OCI-LY7 (cell line): ENCODE measurements around the gene RUSC1. TPM values are rescaled to one million over a fixed set of nuclear protein-coding genes. Genes with fewer than 3 reads are reported as not detected.
"Not testable (repeated sequence)": the region's sequence is repeated elsewhere in the genome, so short reads cannot be mapped to it uniquely, and the experiment has no call there.

Experiments used
- BruUV-seq: library from RNA; stranded (reverse); fragments of 400-500 nt; replicated peaks from 2 replicates; lab custom pipeline; 2021; lab: Mats Ljungman, UMichigan
- CTCF ChIA-PET: fragments of 300-600 bp; sonication (Branson Sonifier 250); formaldehyde crosslinking; loops from one replicate; lab custom pipeline; 2022; ENCODE audit warnings: antibody characterized with exemption; ENCODE audit not compliant: unreplicated experiment; lab: Charles Lee
- POLR2A ChIA-PET: fragments of 300-600 bp; sonication (Branson Sonifier 250); formaldehyde crosslinking; loops from one replicate; lab custom pipeline; 2022; ENCODE audit warnings: antibody characterized with exemption; lab: Charles Lee
- DNase-seq: peaks from one replicate; pipeline ENCODE4 v3.0.0-alpha.2; 2015; ENCODE audit warnings: low spot score
- H2AFZ ChIP-seq: fragments of 200-600 bp; sonication (generic), shearing (Covaris generic); 2 replicates; pipeline ENCODE4 v1.6.1; 2014; ENCODE audit warnings: mild to moderate bottlenecking, antibody characterized with exemption, low read length, moderate library complexity
- H3K27ac ChIP-seq: fragments of 200-600 bp; sonication (generic); 2 replicates; pipeline ENCODE4 v1.5.1; 2014; ENCODE audit warnings: mixed run types, low read depth, mild to moderate bottlenecking, moderate library complexity, low read length, inconsistent platforms; ENCODE audit not compliant: poor library complexity, severe bottlenecking
- H3K36me3 ChIP-seq: fragments of 200-600 bp; sonication (generic); 2 replicates; pipeline ENCODE4 v1.6.1; 2014; ENCODE audit warnings: mild to moderate bottlenecking, antibody characterized with exemption, low read length, moderate library complexity, mixed read lengths; ENCODE audit not compliant: insufficient read depth
- H3K4me1 ChIP-seq: fragments of 200-600 bp; sonication (generic); 2 replicates; pipeline ENCODE4 v1.5.1; 2014; ENCODE audit warnings: mild to moderate bottlenecking, low read length; ENCODE audit not compliant: insufficient read depth, poor library complexity, severe bottlenecking
- H3K4me2 ChIP-seq: fragments of 200-600 bp; sonication (generic); 2 replicates; pipeline ENCODE4 v1.6.1; 2014; ENCODE audit warnings: mild to moderate bottlenecking, low read length
- H3K4me3 ChIP-seq: fragments of 200-600 bp; sonication (generic); 2 replicates; pipeline ENCODE4 v1.5.1; 2014; ENCODE audit warnings: mild to moderate bottlenecking, low read depth, low read length; ENCODE audit not compliant: poor library complexity, severe bottlenecking
- H3K79me2 ChIP-seq: fragments of 200-600 bp; sonication (generic); 2 replicates; pipeline ENCODE4 v1.6.1; 2016; ENCODE audit warnings: low read depth, mild to moderate bottlenecking, low read length, moderate library complexity, mixed read lengths; ENCODE audit not compliant: insufficient read depth
- H3K9me2 ChIP-seq: fragments of 200-600 bp; sonication (generic); 2 replicates; pipeline ENCODE4 v1.6.1; 2016; ENCODE audit warnings: mild to moderate bottlenecking, low read length, mixed read lengths; ENCODE audit not compliant: insufficient read depth
- H3K9me3 ChIP-seq: fragments of 200-600 bp; sonication (generic); 2 replicates; pipeline ENCODE4 v1.6.1; 2014; ENCODE audit warnings: mild to moderate bottlenecking, mixed run types, low read length, mixed read lengths
- H4K20me1 ChIP-seq: fragments of 200-600 bp; sonication (generic); 2 replicates; pipeline ENCODE4 v1.6.1; 2014; ENCODE audit warnings: mild to moderate bottlenecking, antibody characterized with exemption, low read length, moderate library complexity, mixed read lengths; ENCODE audit not compliant: insufficient read depth
- CTCF ChIP-seq: fragments of 200-600 bp; sonication (generic); conservative IDR thresholded peaks from 2 replicates; pipeline ENCODE4 v1.5.1; 2014; ENCODE audit warnings: mild to moderate bottlenecking, antibody characterized with exemption, low read length, moderate library complexity, mixed read lengths
- EZH2phosphoT487 ChIP-seq: fragments of 200-600 bp; sonication (generic); IDR thresholded peaks from 2 replicates; pipeline ENCODE4 v1.6.1; 2018; ENCODE audit warnings: low read depth, borderline replicate concordance, mild to moderate bottlenecking, mixed run types, antibody characterized with exemption, low read length, moderate library complexity, mixed read lengths
- intact Hi-C: fragments of 100-400 bp; cut with micrococcal nuclease; formaldehyde crosslinking; loops from one replicate; pipeline ENCODE4 v1.10.0; 2022; ENCODE audit not compliant: unreplicated experiment
- total RNA-seq, 2 experiments: library from RNA; depleted of rRNA in 1 of 2; stranded (reverse); fragments of >200 nt in 1 of 2; shearing (Covaris generic) in 1 of 2; gene quantifications; 2 replicates each; pipeline ENCODE4 v1.2.3, GENCODE V29; 2014 to 2022

Gene RUSC1
- total RNA-seq, 2 experiments from 2014 or later, result 15.1 to 25.6 TPM

GRCh38 chr1:155327981-155328380, 7.3 kb downstream of the RUSC1 start:
- Histone ChIP-seq H3K9me2 (no peaks in the 10 kb centered on the region), H3K79me2 (no peaks in the 10 kb centered on the region), H3K4me1 (peaks cover 4% of the 10 kb centered on the region), H3K4me2 (no peak overlapping the region), H3K4me3 (no peak overlapping the region), H3K36me3 (peaks cover 16% of the 10 kb centered on the region), H4K20me1 (no peaks in the 10 kb centered on the region), H3K27ac (no peak overlapping the region), H2AFZ (no peak overlapping the region), H3K9me3 (no peaks in the 10 kb centered on the region)
- ChIA-PET CTCF (interaction anchor here (0.8 kb wide), 1 partner anchor 77 kb away, joined by 4 read pairs; no protein-coding TSS in a partner anchor), POLR2A (no interaction called here)
- intact Hi-C loops, result no loop called here
- no TSS peak for BruUV-seq
- no peak for DNase-seq
- TF ChIP-seq EZH2phosphoT487 (no peak), CTCF (no peak)

- H3K79me2 ChIP-seq, H3K4me3 ChIP-seq, H3K4me2 ChIP-seq, POLR2A ChIA-PET, H3K27ac ChIP-seq, H2AFZ ChIP-seq, intact Hi-C loops, DNase-seq, H4K20me1 ChIP-seq, BruUV-seq, H3K4me1 ChIP-seq, H3K9me2 ChIP-seq, H3K9me3 ChIP-seq: not testable (repeated sequence)
- CTCF ChIA-PET, result interaction anchor here (0.8 kb wide), 1 partner anchor 78 kb away, joined by 4 read pairs; no protein-coding TSS in a partner anchor
- peaks cover 24% of the 10 kb centered on the region for H3K36me3 ChIP-seq
Measured at GRCh38 chr1:155328856-155329255, 8.2 kb downstream of the RUSC1 start.

GRCh38 chr1:155329980-155330598, 9.4 kb downstream of the RUSC1 start:
- no peaks in the 10 kb centered on the region for H4K20me1 ChIP-seq
- H3K4me3 ChIP-seq, result no peak overlapping the region
- no peaks in the 10 kb centered on the region for H3K79me2 ChIP-seq
- H3K36me3 ChIP-seq, result peaks cover 30% of the 10 kb centered on the region
- TF ChIP-seq EZH2phosphoT487 (no peak), CTCF (no peak)
- H3K9me2 ChIP-seq, result no peaks in the 10 kb centered on the region
- no peak overlapping the region for H3K4me2 ChIP-seq
- CTCF ChIA-PET, result no interaction called here
- H3K27ac ChIP-seq, result no peak overlapping the region
- no peak for DNase-seq
- H3K4me1 ChIP-seq, result no peaks in the 10 kb centered on the region
- no peaks in the 10 kb centered on the region for H3K9me3 ChIP-seq
- POLR2A ChIA-PET, result interaction anchor here (0.7 kb wide), 1 partner anchor 10 kb away, joined by 5 read pairs; no protein-coding TSS in a partner anchor
- no TSS peak for BruUV-seq
- intact Hi-C loops, result no loop called here
- no peak overlapping the region for H2AFZ ChIP-seq
